Limb (tissue), 2 donors: ENCODE results near the gene SDK1.
"Not testable (repeated sequence)": the region's sequence is repeated elsewhere in the genome, so short reads cannot be mapped to it uniquely, and the experiment has no call there.

Experiments
- DNase-seq, 2 donors: peaks; one replicate each; pipeline ENCODE4 v3.0.0-alpha.2; 2016; ENCODE audit errors: extremely low spot score in 2 of 2

The SDK1 gene

GRCh38 chr7:3951316-3952055, 650.4 kb downstream of the SDK1 start:
- DNase-seq, result no peak

GRCh38 chr7:3953133-3953532, 652.1 kb downstream of the SDK1 start:
- DNase-seq, result no peak

- no peak for DNase-seq
Observed at GRCh38 chr7:3953946-3954345, 652.9 kb downstream of the SDK1 start.

GRCh38 chr7:3955026-3955425, 654.0 kb downstream of the SDK1 start:
- no peak for DNase-seq

- DNase-seq, result no peak
Observed at GRCh38 chr7:3955751-3956696, 655.0 kb downstream of the SDK1 start.

- DNase-seq, result no peak
Observed at GRCh38 chr7:3956949-3957348, 655.9 kb downstream of the SDK1 start.

GRCh38 chr7:3957472-3958108, 656.5 kb downstream of the SDK1 start:
- no peak for DNase-seq

- DNase-seq, result no peak
Observed at GRCh38 chr7:3958109-3958483, 657.0 kb downstream of the SDK1 start.

- DNase-seq, result no peak
Observed at GRCh38 chr7:3959364-3959763, 658.3 kb downstream of the SDK1 start.

- DNase-seq, result no peak
Observed at GRCh38 chr7:3960050-3960763, 659.2 kb downstream of the SDK1 start.

- DNase-seq, result no peak
Observed at GRCh38 chr7:3960942-3961341, 659.9 kb downstream of the SDK1 start.

- no peak for DNase-seq
Observed at GRCh38 chr7:3961857-3962503, 660.9 kb downstream of the SDK1 start.

- DNase-seq, result not testable (repeated sequence)
Observed at GRCh38 chr7:3963768-3964167, 662.7 kb downstream of the SDK1 start.

- no peak for DNase-seq
Observed at GRCh38 chr7:3964980-3965606, 664.0 kb downstream of the SDK1 start.

GRCh38 chr7:3965794-3966395, 664.8 kb downstream of the SDK1 start:
- DNase-seq, result no peak

GRCh38 chr7:3968234-3968633, 667.2 kb downstream of the SDK1 start:
- DNase-seq, result no peak

- no peak for DNase-seq
Observed at GRCh38 chr7:3969286-3969685, 668.2 kb downstream of the SDK1 start.

- DNase-seq, result no peak
Observed at GRCh38 chr7:3971323-3971722, 670.3 kb downstream of the SDK1 start.

GRCh38 chr7:3973264-3973663, 672.2 kb downstream of the SDK1 start:
- DNase-seq, result no peak

GRCh38 chr7:3974329-3974728, 673.3 kb downstream of the SDK1 start:
- DNase-seq, result no peak
